AG08395 (cell line): ENCODE data around the gene TUBGCP6.

Experiments
- DNase-seq: peaks from one replicate; pipeline ENCODE4 v3.0.0; 2012; ENCODE audit warnings: mixed read lengths, low spot score

The TUBGCP6 gene

GRCh38 chr22:50226063-50226874, 18.6 kb downstream of the TUBGCP6 start:
- no peak for DNase-seq

GRCh38 chr22:50225200-50225969, 19.4 kb downstream of the TUBGCP6 start:
- no peak for DNase-seq

- DNase-seq = no peak
These were observed 20.8 kb downstream of the TUBGCP6 start for GRCh38 chr22:50224071-50224470.

- DNase-seq = no peak
These were observed 22.3 kb downstream of the TUBGCP6 start for GRCh38 chr22:50222508-50222907.

- DNase-seq = no peak
These were observed 23.2 kb downstream of the TUBGCP6 start for GRCh38 chr22:50221410-50222300.

GRCh38 chr22:50220603-50221409, 24.0 kb downstream of the TUBGCP6 start:
- DNase-seq = no peak

- DNase-seq = no peak
These were observed 24.8 kb downstream of the TUBGCP6 start for GRCh38 chr22:50219800-50220602.

GRCh38 chr22:50218996-50219727, 25.7 kb downstream of the TUBGCP6 start:
- peak; percentile 88 for DNase-seq

- DNase-seq = no peak
These were observed 26.4 kb downstream of the TUBGCP6 start for GRCh38 chr22:50218153-50218995.

- no peak for DNase-seq
These were observed 27.2 kb downstream of the TUBGCP6 start for GRCh38 chr22:50217543-50218152.

- DNase-seq = no peak
These were observed 27.9 kb downstream of the TUBGCP6 start for GRCh38 chr22:50216684-50217520.

- no peak for DNase-seq
These were observed 28.7 kb downstream of the TUBGCP6 start for GRCh38 chr22:50216055-50216683.

GRCh38 chr22:50215297-50216054, 29.3 kb downstream of the TUBGCP6 start:
- no peak for DNase-seq

- no peak for DNase-seq
These were observed 31.6 kb downstream of the TUBGCP6 start for GRCh38 chr22:50213263-50213662.

GRCh38 chr22:50211147-50211546, 33.7 kb downstream of the TUBGCP6 start:
- no peak for DNase-seq
